Stimulated activated CD8-positive, alpha-beta memory T cell treated with anti-CD3 and anti-CD28 coated beads, Interleukin-7, amount 100 ng/mL, for 4 hours (primary cell): Measurements from ENCODE around the gene FGF4.

Source experiments
- DNase-seq, 2 donors: peaks; one replicate each; pipeline ENCODE4 v3.0.0-alpha.2; 2020; ENCODE audit warnings: low read depth in 2 of 2

Gene FGF4

GRCh38 chr11:69807106-69807815 lies 32.1 kb upstream of the FGF4 start:
- DNase-seq: no peak

- DNase-seq: no peak
Observed at GRCh38 chr11:69804769-69805508, 29.8 kb upstream of the FGF4 start.

GRCh38 chr11:69803604-69804218 lies 28.6 kb upstream of the FGF4 start:
- no peak for DNase-seq

- DNase-seq: no peak
Observed at GRCh38 chr11:69803022-69803421, 27.9 kb upstream of the FGF4 start.

- no peak for DNase-seq
Observed at GRCh38 chr11:69802590-69802989, 27.4 kb upstream of the FGF4 start.

- DNase-seq: no peak
Observed at GRCh38 chr11:69801513-69802335, 26.6 kb upstream of the FGF4 start.

GRCh38 chr11:69800278-69800677 lies 25.1 kb upstream of the FGF4 start:
- DNase-seq: no peak

- no peak for DNase-seq
Observed at GRCh38 chr11:69799582-69799981, 24.4 kb upstream of the FGF4 start.

GRCh38 chr11:69799097-69799496 lies 24.0 kb upstream of the FGF4 start:
- DNase-seq: no peak

GRCh38 chr11:69797737-69798528 lies 22.8 kb upstream of the FGF4 start:
- DNase-seq: no peak

- DNase-seq: no peak
Observed at GRCh38 chr11:69797156-69797555, 22.0 kb upstream of the FGF4 start.

- DNase-seq: no peak
Observed at GRCh38 chr11:69796063-69796462, 20.9 kb upstream of the FGF4 start.

GRCh38 chr11:69791276-69792180 lies 16.4 kb upstream of the FGF4 start:
- DNase-seq: no peak

- no peak for DNase-seq
Observed at GRCh38 chr11:69788956-69789355, 13.8 kb upstream of the FGF4 start.

GRCh38 chr11:69787906-69788305 lies 12.8 kb upstream of the FGF4 start:
- DNase-seq: no peak

GRCh38 chr11:69787457-69787856 lies 12.3 kb upstream of the FGF4 start:
- DNase-seq: no peak

- no peak for DNase-seq
Observed at GRCh38 chr11:69781241-69781640, 6.1 kb upstream of the FGF4 start.

- DNase-seq: no peak
Observed at GRCh38 chr11:69778373-69778772, 3.2 kb upstream of the FGF4 start.

- DNase-seq: no peak
Observed at GRCh38 chr11:69774354-69775162, 583 bp downstream of the FGF4 start.
